ENCODE data around the gene ANKRD52. TPM values are rescaled to one million over a fixed set of nuclear protein-coding genes. Genes with fewer than 3 reads are reported as not detected.
A peak's percentile ranks its signal among the peaks of the same experiment; 100 is the strongest.

The ANKRD52 gene
- total and polyA plus RNA-seq, 9 of the 15 experiments (the other 6 are each of a cell fraction or from before 2014, with no cell fraction given) = 0.52 to 46.8 (median 7.9) TPM

- TF ChIP-seq E2F6 (IDR thresholded peaks at IDR 0.05; ENCODE audit: borderline replicate concordance in 1 of 2, extremely low read depth in 1 of 2, insufficient read depth in 1 of 2, insufficient read length in 1 of 2, low read depth in 1 of 2, low read length in 1 of 2, poor library complexity in 1 of 2, severe bottlenecking in 1 of 2) (peak; percentile 11 to 35), CXXC5 (CRISPR knock-in tag; IDR thresholded peaks at IDR 0.05) (peak; percentile 78), ZNF668 (CRISPR knock-in tag; IDR thresholded peaks at IDR 0.05) (no peak), DPF2 (IDR thresholded peaks at IDR 0.05) (peak; percentile 95), PML (IDR thresholded peaks at IDR 0.05; ENCODE audit: low read length) (no peak), KDM2B (CRISPR knock-in tag; IDR thresholded peaks at IDR 0.05) (no peak), NCOR1 (IDR thresholded peaks at IDR 0.05) (peak; percentile 88), YBX1 (IDR thresholded peaks at IDR 0.05) (no peak), ZNF23 (CRISPR knock-in tag; IDR thresholded peaks at IDR 0.05) (0 out of 2 replicates have a peak, but pooled peaks have one; percentile 7), MEF2A (IDR thresholded peaks at IDR 0.05; ENCODE audit: control insufficient read depth, low read depth, low read length) (no peak; the same call in 1 of the 2 replicates), FOXK1 (CRISPR knock-in tag; IDR thresholded peaks at IDR 0.05; ENCODE audit: borderline replicate concordance) (peak; percentile 75; the same call in 1 of the 2 replicates), ARID4B (CRISPR knock-in tag; IDR thresholded peaks at IDR 0.05) (no peak), PCBP1 (IDR thresholded peaks at IDR 0.05; ENCODE audit: low read depth, low read length, poor library complexity, severe bottlenecking) (no peak), SIN3A (IDR thresholded peaks at IDR 0.05; ENCODE audit: borderline replicate concordance in 2 of 2, control insufficient read depth in 1 of 2, low read depth in 2 of 2, low read length in 2 of 2) (no peak), BRD4 (IDR thresholded peaks at IDR 0.05) (peak; percentile 91), PATZ1 (CRISPR knock-in tag; IDR thresholded peaks at IDR 0.05; ENCODE audit: borderline replicate concordance) (no peak), BMI1 (IDR thresholded peaks at IDR 0.05; ENCODE audit: low read length) (no peak), KDM5B (IDR thresholded peaks at IDR 0.05; ENCODE audit: insufficient replicate concordance, low read depth, low read length) (no peak), FIP1L1 (IDR thresholded peaks at IDR 0.05; ENCODE audit: low read depth, low read length, poor library complexity, severe bottlenecking) (no peak), ZNF778 (CRISPR knock-in tag; IDR thresholded peaks at IDR 0.05) (no peak)
Observed at GRCh38 chr12:56300644-56301464, 42.7 kb upstream of the ANKRD52 start (continued).

Data from K562 (cell line).